ENCODE measurements around the gene TREH. TPM values are rescaled to one million over a fixed set of nuclear protein-coding genes. Genes with fewer than 3 reads are reported as not detected.
A peak's percentile ranks its signal among the peaks of the same experiment; 100 is the strongest.

TREH gene
- total RNA-seq, 2 donors from 2014 or later: not detected

DNA sequence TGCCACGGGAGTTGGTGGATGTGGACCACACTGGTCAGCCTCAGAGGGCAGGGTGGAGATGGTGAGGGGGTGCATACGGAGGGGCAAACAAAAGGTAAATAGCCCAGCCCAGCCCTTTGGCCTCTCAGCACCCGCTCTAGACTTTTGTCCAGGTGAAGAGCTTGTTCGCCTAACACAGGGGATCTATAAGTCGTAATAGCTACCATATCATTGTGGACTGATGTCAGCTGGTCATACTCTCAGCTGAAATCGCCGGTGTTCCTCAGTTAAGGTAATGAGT lies 27.0 kb upstream of the TREH start:
- Mint-ChIP-seq H3K4me3 (no peak overlapping the region), H3K27me3 (no peaks in the 10 kb centered on the region), H3K36me3 (ENCODE audit: low read depth) (no peaks in the 10 kb centered on the region), H3K9me3 (no peaks in the 10 kb centered on the region), H3K27ac (no peak overlapping the region), H3K4me1 (peaks cover 9% of the 10 kb centered on the region)
- ATAC-seq (replicated peaks): no peak

DNA sequence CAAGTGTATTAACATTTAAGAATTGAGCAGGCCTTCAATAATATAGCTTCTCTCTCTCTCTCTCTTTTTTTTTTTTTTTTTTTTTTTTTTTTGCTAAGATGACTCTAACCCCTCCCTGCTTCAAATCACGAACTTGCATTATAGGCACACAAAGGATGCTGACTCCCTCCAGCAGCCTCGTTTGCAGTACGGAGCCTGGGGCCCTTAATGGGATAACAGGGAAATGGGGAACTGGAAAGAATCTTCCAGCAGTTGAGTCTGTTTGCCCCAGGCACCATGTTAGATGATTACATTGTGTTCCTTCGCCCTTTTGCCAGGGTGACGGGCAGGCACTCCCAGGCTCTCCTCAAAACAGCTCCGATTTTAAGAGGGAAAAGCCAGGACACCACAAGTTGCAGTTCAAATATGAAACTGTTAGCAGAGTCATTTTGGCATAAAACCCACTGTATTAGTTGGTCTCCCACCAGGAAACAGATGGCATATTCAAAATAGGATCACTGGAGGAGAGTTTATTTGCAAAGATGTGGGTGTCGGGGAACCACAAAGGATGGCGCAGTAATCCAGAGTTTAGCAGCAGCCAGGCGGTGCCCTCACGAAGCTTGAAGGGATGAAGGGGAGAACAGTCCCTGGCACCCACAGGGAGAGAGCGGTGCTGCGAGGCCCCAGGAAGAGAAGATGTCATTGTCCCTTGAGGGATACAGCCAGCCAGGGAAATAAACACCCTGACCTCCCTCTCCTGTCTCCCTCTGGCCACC lies 26.5 kb upstream of the TREH start:
- no peak overlapping the region for H3K27ac Mint-ChIP-seq
- ATAC-seq (replicated peaks): no peak
- H3K4me3 Mint-ChIP-seq: peak overlapping the region; percentile 44

GRCh38 chr11:118705111-118705741 lies 25.8 kb upstream of the TREH start:
- Mint-ChIP-seq H3K27ac (no peak overlapping the region), H3K4me1 (peaks cover 12% of the 10 kb centered on the region), H3K36me3 (ENCODE audit: low read depth) (no peaks in the 10 kb centered on the region), H3K27me3 (no peaks in the 10 kb centered on the region), H3K9me3 (peaks cover 3% of the 10 kb centered on the region), H3K4me3 (peak overlapping the region; percentile 44)
- peak; percentile 81 for ATAC-seq (replicated peaks)

More for the DNA sequence above, 26.5 kb upstream of the TREH start:
- Mint-ChIP-seq H3K27me3 (no peaks in the 10 kb centered on the region), H3K9me3 (no peaks in the 10 kb centered on the region), H3K36me3 (ENCODE audit: low read depth) (no peaks in the 10 kb centered on the region), H3K4me1 (peaks cover 9% of the 10 kb centered on the region)

DNA sequence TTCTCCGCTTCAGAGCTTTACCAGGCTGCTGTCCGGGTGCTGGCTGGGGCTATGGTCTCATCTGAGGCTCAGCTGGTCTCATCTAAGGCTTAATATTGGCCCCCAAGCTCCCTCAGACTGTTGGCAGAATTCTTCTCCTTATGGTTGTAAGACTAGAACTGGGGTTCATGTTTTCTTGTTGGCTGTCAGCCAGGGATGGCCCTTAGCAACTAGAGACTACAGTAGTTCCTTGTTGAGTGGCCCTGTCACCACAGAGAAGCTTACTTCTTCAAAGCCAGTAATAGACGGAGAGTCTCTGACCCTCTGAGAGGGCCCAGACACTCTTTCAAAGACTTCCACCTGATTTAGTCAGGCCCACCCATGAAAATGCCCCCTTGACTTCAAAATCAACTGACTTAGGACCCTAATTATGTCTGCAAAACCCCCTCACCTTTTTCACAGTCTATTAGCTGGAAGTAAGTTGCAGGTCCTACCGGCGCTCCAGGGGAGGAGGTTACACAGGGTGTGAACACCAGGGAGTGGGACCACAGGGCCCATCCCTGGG lies 24.2 kb upstream of the TREH start:
- Mint-ChIP-seq H3K4me3 (no peak overlapping the region), H3K36me3 (ENCODE audit: low read depth) (no peaks in the 10 kb centered on the region), H3K4me1 (peaks cover 23% of the 10 kb centered on the region), H3K27ac (no peak overlapping the region), H3K9me3 (peaks cover 4% of the 10 kb centered on the region), H3K27me3 (no peaks in the 10 kb centered on the region)
- ATAC-seq (replicated peaks): no peak

- Mint-ChIP-seq H3K4me3 (peak overlapping the region; percentile 35), H3K27me3 (no peaks in the 10 kb centered on the region), H3K36me3 (ENCODE audit: low read depth) (no peaks in the 10 kb centered on the region), H3K27ac (peak overlapping the region; percentile 68), H3K4me1 (peaks cover 22% of the 10 kb centered on the region), H3K9me3 (peaks cover 4% of the 10 kb centered on the region)
- ATAC-seq (replicated peaks): peak; percentile 36
Observed at GRCh38 chr11:118699506-118700220, 20.2 kb upstream of the TREH start.

DNA sequence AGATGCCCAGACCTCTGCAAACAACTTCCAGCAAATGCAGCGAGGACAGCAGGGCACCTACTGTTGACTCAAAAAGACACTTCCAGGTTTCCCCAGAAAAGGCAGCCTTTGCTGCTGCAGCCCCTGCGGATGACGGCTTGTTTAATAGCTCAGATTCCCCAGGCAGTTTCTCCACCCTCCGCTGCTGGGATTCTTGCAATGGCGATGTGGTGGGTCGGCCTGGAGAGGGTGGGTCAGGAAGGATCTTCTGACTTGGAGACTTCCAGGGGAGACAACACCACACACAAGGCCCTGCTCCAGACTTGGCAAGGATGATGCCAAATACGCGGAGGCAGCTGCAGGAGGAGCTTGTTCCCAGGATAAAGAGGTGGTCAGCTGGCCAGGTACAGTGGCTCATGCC lies 17.9 kb upstream of the TREH start:
- no peak for ATAC-seq (replicated peaks)
- Mint-ChIP-seq H3K4me3 (no peak overlapping the region), H3K9me3 (peaks cover 4% of the 10 kb centered on the region), H3K4me1 (peaks cover 31% of the 10 kb centered on the region), H3K27ac (no peak overlapping the region), H3K27me3 (no peaks in the 10 kb centered on the region), H3K36me3 (ENCODE audit: low read depth) (no peaks in the 10 kb centered on the region)

DNA sequence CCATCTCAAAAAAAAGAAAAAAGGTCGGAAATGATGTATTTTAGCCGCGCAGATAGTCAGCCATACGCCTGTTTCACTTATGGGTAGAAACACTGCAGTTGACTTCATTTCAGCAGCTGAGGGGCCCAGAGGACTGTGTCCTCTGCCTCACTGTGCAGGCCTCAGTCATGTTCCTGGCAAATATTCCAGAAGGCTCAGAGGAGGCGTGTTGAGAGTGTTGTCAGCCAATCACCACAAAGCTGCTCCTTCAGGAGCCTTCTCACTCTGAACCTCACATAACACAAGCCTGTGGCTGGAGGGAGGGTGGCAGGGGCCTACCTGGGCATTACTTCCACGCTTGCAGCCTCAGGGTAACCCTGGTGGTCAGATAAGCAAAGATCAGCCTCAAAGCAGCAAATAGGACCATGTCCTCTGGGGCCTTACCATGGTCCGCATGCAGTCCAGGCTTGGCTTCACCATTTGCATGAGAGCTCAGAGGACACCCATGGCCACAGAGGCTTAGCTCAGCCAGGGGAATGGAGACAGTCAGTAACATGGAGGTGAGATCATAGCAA lies 17.3 kb upstream of the TREH start:
- no peak for ATAC-seq (replicated peaks)
- Mint-ChIP-seq H3K4me3 (peak overlapping the region; percentile 12), H3K36me3 (ENCODE audit: low read depth) (no peaks in the 10 kb centered on the region), H3K4me1 (peaks cover 36% of the 10 kb centered on the region), H3K27ac (no peak overlapping the region), H3K27me3 (no peaks in the 10 kb centered on the region), H3K9me3 (peaks cover 4% of the 10 kb centered on the region)

GRCh38 chr11:118694771-118695170 lies 15.3 kb upstream of the TREH start:
- Mint-ChIP-seq H3K27ac (no peak overlapping the region), H3K27me3 (no peaks in the 10 kb centered on the region), H3K4me3 (no peak overlapping the region), H3K9me3 (no peaks in the 10 kb centered on the region), H3K36me3 (ENCODE audit: low read depth) (no peaks in the 10 kb centered on the region), H3K4me1 (peaks cover 33% of the 10 kb centered on the region)
- ATAC-seq (replicated peaks): no peak

GRCh38 chr11:118694185-118694584 lies 14.7 kb upstream of the TREH start:
- Mint-ChIP-seq H3K9me3 (no peaks in the 10 kb centered on the region), H3K36me3 (ENCODE audit: low read depth) (no peaks in the 10 kb centered on the region), H3K4me1 (peaks cover 27% of the 10 kb centered on the region), H3K27me3 (no peaks in the 10 kb centered on the region), H3K4me3 (no peak overlapping the region), H3K27ac (no peak overlapping the region)
- ATAC-seq (replicated peaks): no peak

DNA sequence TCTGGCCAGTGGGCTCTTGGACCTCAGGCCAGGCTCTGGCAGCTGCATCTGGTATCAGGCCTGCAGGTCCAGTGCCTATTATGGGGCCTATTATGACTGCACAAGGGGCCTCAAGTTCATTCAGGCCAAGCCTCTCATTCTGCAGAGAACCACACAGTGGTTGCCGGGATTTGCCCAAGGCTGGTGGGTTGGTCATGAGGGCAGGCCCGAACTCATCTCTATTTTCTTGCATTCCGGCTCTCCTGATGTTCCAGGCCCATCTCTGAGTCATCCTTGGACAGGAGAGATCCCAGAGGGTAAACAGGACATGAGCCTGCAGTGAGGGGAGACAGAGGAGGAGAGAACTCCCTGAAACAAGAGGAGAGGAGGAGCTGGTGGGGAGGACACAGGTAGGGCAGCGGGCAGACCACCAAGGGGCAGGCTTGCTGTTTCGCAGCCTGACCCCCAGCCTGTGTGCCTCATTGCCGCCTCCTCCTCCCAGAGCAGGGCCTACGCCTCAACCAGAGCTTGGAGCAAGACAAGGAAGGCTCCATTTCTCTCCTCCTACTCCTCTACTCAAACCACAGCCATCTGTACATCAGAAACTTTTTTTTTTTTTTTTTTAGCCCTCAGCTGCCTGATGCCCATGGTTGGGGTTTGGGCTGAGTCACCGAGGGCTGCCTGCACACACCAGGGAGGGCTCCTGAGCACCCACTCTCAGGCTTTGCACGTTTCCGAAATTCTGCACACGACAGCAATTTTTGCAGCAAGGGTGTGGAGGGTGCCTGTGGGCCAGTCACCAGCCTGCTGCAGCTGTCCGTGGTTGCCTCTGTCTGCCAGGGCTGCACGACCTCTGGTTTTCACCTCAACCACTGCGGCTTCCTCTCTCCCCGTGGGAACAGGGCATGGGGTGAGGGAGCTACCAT lies 12.7 kb upstream of the TREH start:
- Mint-ChIP-seq H3K27me3 (no peaks in the 10 kb centered on the region), H3K9me3 (no peaks in the 10 kb centered on the region), H3K27ac (peak overlapping the region; percentile 28), H3K4me1 (peaks cover 27% of the 10 kb centered on the region), H3K4me3 (peak overlapping the region; percentile 53), H3K36me3 (ENCODE audit: low read depth) (no peaks in the 10 kb centered on the region)
- peak; percentile 41 for ATAC-seq (replicated peaks)

GRCh38 chr11:118690553-118691304 lies 11.3 kb upstream of the TREH start:
- Mint-ChIP-seq H3K36me3 (ENCODE audit: low read depth) (no peaks in the 10 kb centered on the region), H3K27ac (peak overlapping the region; percentile 25), H3K4me3 (peak overlapping the region; percentile 70), H3K9me3 (no peaks in the 10 kb centered on the region), H3K27me3 (no peaks in the 10 kb centered on the region), H3K4me1 (peaks cover 19% of the 10 kb centered on the region)
- no peak for ATAC-seq (replicated peaks)

- no peaks in the 10 kb centered on the region for H3K36me3 Mint-ChIP-seq (ENCODE audit: low read depth)
- peak; percentile 93 for ATAC-seq (replicated peaks)
- H3K4me1 Mint-ChIP-seq: peaks cover 19% of the 10 kb centered on the region
- H3K27ac Mint-ChIP-seq: no peak overlapping the region
- H3K9me3 Mint-ChIP-seq: no peaks in the 10 kb centered on the region
- H3K27me3 Mint-ChIP-seq: no peaks in the 10 kb centered on the region
- peak overlapping the region; percentile 70 for H3K4me3 Mint-ChIP-seq
Observed at GRCh38 chr11:118689852-118690552, 10.6 kb upstream of the TREH start.

DNA sequence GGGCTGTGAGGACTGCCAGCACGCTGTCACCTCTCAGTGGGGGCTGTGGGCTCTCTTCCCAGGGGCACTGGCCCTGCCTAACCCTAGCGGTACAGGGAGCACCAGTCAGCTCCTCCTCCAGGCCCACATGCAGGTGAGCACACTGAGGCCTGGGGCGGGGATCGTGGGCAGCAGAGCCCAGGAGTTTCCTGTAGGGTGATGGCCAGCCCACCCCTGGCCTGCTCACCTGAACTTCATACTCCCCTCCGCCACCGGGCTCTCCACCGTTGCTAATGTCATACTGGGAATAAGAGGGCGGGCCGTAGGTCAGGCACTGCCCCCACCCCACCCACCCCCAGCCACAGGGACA lies 10.0 kb upstream of the TREH start:
- Mint-ChIP-seq H3K4me3 (peak overlapping the region; percentile 70), H3K36me3 (ENCODE audit: low read depth) (no peaks in the 10 kb centered on the region), H3K4me1 (peaks cover 19% of the 10 kb centered on the region), H3K9me3 (no peaks in the 10 kb centered on the region), H3K27ac (no peak overlapping the region), H3K27me3 (no peaks in the 10 kb centered on the region)
- peak; percentile 2 for ATAC-seq (replicated peaks)

Measured in activated T-helper 17 cell treated with anti-CD3 and anti-CD28 coated beads, Interleukin-2, amount 50 U/mL, for 72 hours (primary cell).